Small intestine (tissue), 7 donors: Measurements from ENCODE around the gene MEX3A. TPM values are rescaled to one million over a fixed set of nuclear protein-coding genes. Genes with fewer than 3 reads are reported as not detected.

Source experiments
- DNase-seq, 2 donors: peaks; one replicate each; pipeline versions ENCODE4 v3.0.0 to v3.0.0-alpha.2; 2013
- FAIRE-seq: peaks from 2 replicates; lab custom pipeline; 2012; peaks lifted over from hg19 to GRCh38; lab: Jason Lieb, UNC
- H3K27ac ChIP-seq, 3 donors: one replicate each; pipeline ENCODE4 v1.5.1; 2013; ENCODE audit warnings: low read length in 2 of 3, mild to moderate bottlenecking in 2 of 3, control low read depth in 1 of 3, inconsistent platforms in 1 of 3, low read depth in 1 of 3, moderate library complexity in 1 of 3
- H3K27me3 ChIP-seq, 3 donors: one replicate each; pipeline ENCODE4 v1.6.1; 2013; ENCODE audit warnings: low read length in 3 of 3, inconsistent platforms in 1 of 3; ENCODE audit not compliant: control insufficient read depth in 3 of 3, insufficient read depth in 3 of 3
- H3K36me3 ChIP-seq, 3 donors: one replicate each; pipeline ENCODE4 v1.6.1; 2013; ENCODE audit warnings: low read length in 3 of 3, inconsistent platforms in 1 of 3, low read depth in 1 of 3, mild to moderate bottlenecking in 1 of 3, moderate library complexity in 1 of 3; ENCODE audit not compliant: control insufficient read depth in 3 of 3, insufficient read depth in 2 of 3
- H3K4me1 ChIP-seq, 3 donors: one replicate each; pipeline ENCODE4 v1.6.1; 2013; ENCODE audit warnings: low read length in 2 of 3, inconsistent platforms in 1 of 3, low read depth in 1 of 3, mild to moderate bottlenecking in 1 of 3, moderate library complexity in 1 of 3; ENCODE audit not compliant: control insufficient read depth in 3 of 3, insufficient read depth in 2 of 3
- H3K4me3 ChIP-seq, 3 donors: one replicate each; pipeline ENCODE4 v1.5.1; 2013; ENCODE audit warnings: low read length in 3 of 3, control low read depth in 1 of 3, inconsistent platforms in 1 of 3, low read depth in 1 of 3, mild to moderate bottlenecking in 1 of 3, moderate library complexity in 1 of 3
- H3K9me3 ChIP-seq, 2 donors: one replicate each; pipeline ENCODE4 v1.6.1; 2013; ENCODE audit warnings: low read depth in 1 of 2, low read length in 1 of 2; ENCODE audit not compliant: control insufficient read depth in 2 of 2, insufficient read depth in 1 of 2
- WGBS, 3 donors: extraction: QIAGEN DNeasy Blood & Tissue Kit; methylation state at CpG; one replicate each; pipeline ENCODE4 v1.1.7; 2013; 5-methylcytosine and 5-hydroxymethylcytosine counted together
- polyA plus RNA-seq, 4 donors: library from polyadenylated mRNA; stranded (reverse) in 3 of 4; unstranded in 1 of 4; fragments of 200-250 nt in 3 of 4; fragments of 120-200 nt in 1 of 4; gene quantifications; one replicate each; pipeline versions ENCODE4 v1.2.1 to v1.2.3, GENCODE V29; 2013
- donor health status: healthy with polysubstance abuse.
- donor health status: control.
- donor health status: control.
- donor health status: Bipolar disorder and iron deficiency.
- donor health status: healthy.

Gene MEX3A
- polyA plus RNA-seq, 4 donors = under 0.01 to 5.6 (median 0.87) TPM

GRCh38 chr1:156080241-156080862 is 1.9 kb downstream of the MEX3A start:
- Histone ChIP-seq H3K27ac (peak overlapping the region in 1 of 3 donors; percentile 31), H3K4me1 (peaks cover 0 to 20% (median 0%) of the 10 kb centered on the region in 3 donors), H3K9me3 (no peaks in the 10 kb centered on the region), H3K36me3 (peaks cover 0 to 18% (median 0%) of the 10 kb centered on the region in 3 donors), H3K4me3 (peak overlapping the region in 1 of 3 donors; percentile 64), H3K27me3 (no peaks in the 10 kb centered on the region)
- 59 to 66% (median 63%) methylated on average over 6 to 8 of the region's 8 CpGs for WGBS, 3 donors
- FAIRE-seq = no peak
- DNase-seq = peak in 1 of 2 donors; percentile 10

- Histone ChIP-seq H3K27me3 (no peaks in the 10 kb centered on the region), H3K4me1 (peaks cover 0 to 21% (median 0%) of the 10 kb centered on the region in 3 donors), H3K27ac (no peak overlapping the region), H3K4me3 (peak overlapping the region in 1 of 3 donors; percentile 64), H3K36me3 (peaks cover 0 to 20% (median 0%) of the 10 kb centered on the region in 3 donors), H3K9me3 (no peaks in the 10 kb centered on the region)
- no peak for FAIRE-seq
- no peak for DNase-seq
- WGBS, 3 donors = 87 to 92% (median 90%) methylated on average over 5 of the region's 5 CpGs
Observed at GRCh38 chr1:156079762-156080161, 2.5 kb downstream of the MEX3A start.

- DNase-seq = peak in 1 of 2 donors; percentile 4
- no peak for FAIRE-seq
- WGBS, 3 donors = 85 to 89% (median 86%) methylated on average over 5 of the region's 5 CpGs
- H3K4me1 ChIP-seq = peaks cover 0 to 22% (median 0%) of the 10 kb centered on the region in 3 donors
- H3K27me3 ChIP-seq = no peaks in the 10 kb centered on the region
- no peak overlapping the region for H3K4me3 ChIP-seq
- H3K36me3 ChIP-seq = peaks cover 0 to 23% (median 0%) of the 10 kb centered on the region in 3 donors
- H3K9me3 ChIP-seq = no peaks in the 10 kb centered on the region
- no peak overlapping the region for H3K27ac ChIP-seq
Observed at GRCh38 chr1:156078728-156079127, 3.5 kb downstream of the MEX3A start.

- H3K27ac ChIP-seq = no peak overlapping the region
- FAIRE-seq (no peak), DNase-seq (no peak)
- WGBS, 3 donors = 91 to 94% (median 93%) methylated on average over 19 of the region's 19 CpGs
- H3K27me3 ChIP-seq = no peaks in the 10 kb centered on the region
- peaks cover 0 to 29% (median 0%) of the 10 kb centered on the region in 3 donors for H3K4me1 ChIP-seq
- H3K36me3 ChIP-seq = peaks cover 0 to 33% (median 0%) of the 10 kb centered on the region in 3 donors
- no peak overlapping the region for H3K4me3 ChIP-seq
- H3K9me3 ChIP-seq = no peaks in the 10 kb centered on the region
Observed at GRCh38 chr1:156077430-156077760, 4.9 kb downstream of the MEX3A start.

- H3K9me3 ChIP-seq = no peaks in the 10 kb centered on the region
- peak in 1 of 2 donors; percentile 74 for DNase-seq
- peaks cover 0 to 37% (median 0%) of the 10 kb centered on the region in 3 donors for H3K36me3 ChIP-seq
- 67 to 89% (median 85%) methylated on average over 63 to 73 of the region's 73 CpGs for WGBS, 3 donors
- H3K27me3 ChIP-seq = no peaks in the 10 kb centered on the region
- no peak overlapping the region for H3K27ac ChIP-seq
- peak overlapping the region in 2 of 3 donors; percentile 18 to 38 for H3K4me3 ChIP-seq
- no peak for FAIRE-seq
- H3K4me1 ChIP-seq = peaks cover 0 to 29% (median 0%) of the 10 kb centered on the region in 3 donors
Observed at GRCh38 chr1:156076609-156077429, 5.4 kb downstream of the MEX3A start.

GRCh38 chr1:156075775-156076204 is 6.5 kb downstream of the MEX3A start:
- FAIRE-seq (no peak), DNase-seq (no peak)
- H3K4me1 ChIP-seq = peaks cover 0 to 23% (median 0%) of the 10 kb centered on the region in 3 donors
- no peak overlapping the region for H3K27ac ChIP-seq
- WGBS, 3 donors = 58 to 70% (median 68%) methylated on average over 4 of the region's 4 CpGs
- peaks cover 0 to 48% (median 0%) of the 10 kb centered on the region in 3 donors for H3K36me3 ChIP-seq
- no peaks in the 10 kb centered on the region for H3K9me3 ChIP-seq
- no peak overlapping the region for H3K4me3 ChIP-seq
- H3K27me3 ChIP-seq = no peaks in the 10 kb centered on the region

- Histone ChIP-seq H3K27me3 (no peaks in the 10 kb centered on the region), H3K36me3 (peaks cover 0 to 54% (median 0%) of the 10 kb centered on the region in 3 donors), H3K4me1 (peaks cover 0 to 22% (median 0%) of the 10 kb centered on the region in 3 donors), H3K4me3 (no peak overlapping the region), H3K9me3 (no peaks in the 10 kb centered on the region), H3K27ac (no peak overlapping the region)
- WGBS, 3 donors = 46 to 62% (median 51%) methylated on average over 3 of the region's 3 CpGs
- DNase-seq (peak in 1 of 2 donors; percentile 4), FAIRE-seq (no peak)
Observed at GRCh38 chr1:156075162-156075561, 7.1 kb downstream of the MEX3A start.

- Histone ChIP-seq H3K36me3 (peaks cover 0 to 59% (median 0%) of the 10 kb centered on the region in 3 donors), H3K27me3 (no peaks in the 10 kb centered on the region), H3K4me1 (peaks cover 0 to 22% (median 0%) of the 10 kb centered on the region in 3 donors), H3K27ac (no peak overlapping the region), H3K9me3 (no peaks in the 10 kb centered on the region), H3K4me3 (no peak overlapping the region)
- FAIRE-seq = no peak
- WGBS, 3 donors = 49 to 70% (median 62%) methylated on average over 7 to 8 of the region's 8 CpGs
- no peak for DNase-seq
Observed at GRCh38 chr1:156074661-156075060, 7.6 kb downstream of the MEX3A start.
